Medulla oblongata (tissue), 1 donor: ENCODE measurements around the gene CDH2.
A peak's percentile ranks its signal among the peaks of the same experiment; 100 is the strongest.

Experiments used
- DNase-seq: peaks from one replicate; pipeline ENCODE4 v3.0.0-alpha.2; 2015; ENCODE audit errors: extremely low spot score

Gene CDH2

GRCh38 chr18:28127763-28128658 lies 48.9 kb downstream of the CDH2 start:
- DNase-seq: no peak

DNA sequence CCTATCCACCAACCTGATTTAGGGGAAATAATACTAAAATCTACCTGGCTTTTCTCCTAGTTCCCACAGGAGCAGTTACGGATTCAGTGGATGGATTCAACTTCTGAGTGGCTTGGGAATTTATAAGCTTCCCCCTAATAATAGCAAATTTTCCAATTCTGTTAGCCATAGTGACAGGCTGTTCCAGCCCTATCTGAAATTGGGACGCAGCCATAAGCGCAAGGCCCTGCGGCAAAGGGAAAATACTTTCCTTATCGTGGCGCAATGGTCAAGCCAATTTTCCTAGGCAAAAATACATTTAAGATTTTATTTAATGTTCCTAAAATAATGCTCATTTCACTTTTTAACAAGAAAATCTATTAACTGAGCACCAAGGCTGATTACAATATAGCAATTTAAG lies 49.7 kb downstream of the CDH2 start:
- DNase-seq: no peak

GRCh38 chr18:28126768-28127167 lies 50.2 kb downstream of the CDH2 start:
- no peak for DNase-seq

DNA sequence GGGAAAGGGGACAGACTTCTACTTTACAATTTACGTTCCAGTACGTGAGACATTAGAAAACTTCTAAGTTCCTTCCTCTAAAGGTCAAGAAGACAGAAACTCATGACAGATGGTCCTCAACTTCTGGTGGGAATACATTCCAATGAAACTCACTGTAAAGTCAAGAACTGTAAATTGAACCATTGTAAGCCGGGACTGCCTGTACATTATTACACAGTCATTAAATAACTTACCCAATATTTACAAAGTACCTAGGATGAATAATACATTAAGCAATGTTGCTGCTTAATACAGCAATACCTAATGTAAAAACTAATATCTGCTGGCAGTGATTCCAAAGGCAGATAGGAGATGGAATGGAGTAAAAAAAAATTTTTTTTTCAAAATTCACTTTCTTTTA lies 51.9 kb downstream of the CDH2 start:
- no peak for DNase-seq

DNA sequence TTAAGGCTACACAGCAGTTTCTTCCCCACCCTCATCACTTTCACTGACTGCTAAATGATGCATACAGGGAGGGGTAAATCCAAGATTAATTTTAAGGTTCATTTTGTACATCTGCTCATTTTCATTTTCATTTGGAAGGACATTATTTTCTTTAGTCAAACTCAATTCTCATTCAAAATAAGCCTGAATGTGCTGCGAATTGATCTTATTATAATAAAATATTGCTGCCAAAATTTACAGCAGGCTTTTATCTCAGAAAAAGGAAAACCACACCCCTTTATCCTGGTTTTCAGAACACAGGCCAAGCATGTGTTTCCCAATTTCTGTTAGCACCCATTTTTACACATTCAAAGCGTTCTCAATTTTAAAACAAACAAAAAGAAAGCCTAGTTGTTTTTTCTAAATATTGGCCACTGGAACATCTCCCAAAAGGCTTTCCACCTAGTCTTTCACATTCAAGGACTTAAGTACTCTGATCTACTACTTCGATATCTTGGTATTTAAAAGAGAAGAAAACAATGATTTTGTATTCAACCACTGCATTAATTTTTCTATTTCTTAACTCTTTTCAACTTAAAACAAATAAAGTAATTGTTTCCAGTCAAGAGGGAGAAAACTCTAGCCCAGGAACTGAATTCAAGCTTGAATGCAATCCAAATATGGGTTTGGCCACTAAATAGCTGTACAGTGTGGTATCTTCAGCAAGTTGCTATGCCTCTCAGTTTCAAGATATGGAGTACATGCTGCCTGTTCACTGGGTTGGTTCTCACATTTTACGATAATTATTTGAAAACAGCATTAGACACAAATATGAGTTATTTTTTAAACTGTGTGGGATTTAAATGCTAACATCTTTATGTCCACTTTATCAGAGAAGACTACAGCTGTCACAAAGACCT lies 52.5 kb downstream of the CDH2 start:
- DNase-seq: peak; percentile 21

- peak; percentile 51 for DNase-seq
Measured at GRCh38 chr18:28123401-28124030, 53.4 kb downstream of the CDH2 start.

GRCh38 chr18:28120828-28121515 lies 56.0 kb downstream of the CDH2 start:
- no peak for DNase-seq

- DNase-seq: no peak
Measured at GRCh38 chr18:28116461-28116860, 60.5 kb downstream of the CDH2 start.

GRCh38 chr18:28115149-28115550 lies 61.8 kb downstream of the CDH2 start:
- no peak for DNase-seq

DNA sequence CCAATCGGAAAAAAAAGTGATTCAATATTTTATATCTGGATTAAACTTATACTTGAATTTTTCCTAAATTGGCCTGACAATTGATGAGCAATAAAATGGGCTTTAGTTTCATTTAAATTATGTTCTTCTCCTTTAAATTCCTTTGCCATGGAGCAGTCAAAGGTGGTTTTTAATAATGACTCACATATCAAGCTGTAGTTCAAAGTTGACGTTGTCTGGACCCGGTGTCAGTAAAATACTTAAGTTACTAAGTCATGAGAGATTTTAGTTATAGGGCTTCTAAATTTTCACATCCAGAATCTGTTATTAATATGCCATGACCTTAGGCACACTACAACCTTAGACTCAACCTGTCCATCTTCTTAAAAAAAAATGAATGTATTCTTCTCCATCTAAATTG lies 62.5 kb downstream of the CDH2 start:
- no peak for DNase-seq

- DNase-seq: no peak
Measured at GRCh38 chr18:28113271-28114029, 63.5 kb downstream of the CDH2 start.

DNA sequence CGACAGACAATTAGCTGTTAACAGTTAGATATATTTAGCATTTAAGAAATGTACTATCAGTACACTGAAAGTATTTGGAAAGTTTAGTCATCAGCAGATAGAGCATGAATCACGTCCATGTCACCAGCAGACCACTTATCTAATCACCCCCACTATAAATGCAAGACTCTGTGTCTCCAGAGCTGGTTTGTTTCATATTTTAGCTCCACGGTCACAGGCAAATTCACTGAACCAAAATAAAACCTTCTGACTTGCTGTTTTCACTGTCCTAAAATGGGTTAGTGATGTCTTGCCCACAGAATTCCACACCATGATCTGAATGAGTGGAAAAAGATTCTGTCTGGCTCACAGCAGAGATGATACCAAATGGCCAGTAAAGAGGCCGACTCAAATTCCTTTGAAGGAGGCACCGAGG lies 64.9 kb downstream of the CDH2 start:
- no peak for DNase-seq

- no peak for DNase-seq
Measured at GRCh38 chr18:28110924-28111323, 66.0 kb downstream of the CDH2 start.

GRCh38 chr18:28109781-28110560 lies 67.0 kb downstream of the CDH2 start:
- peak; percentile 31 for DNase-seq

GRCh38 chr18:28108814-28109213 lies 68.1 kb downstream of the CDH2 start:
- no peak for DNase-seq

- DNase-seq: no peak
Measured at GRCh38 chr18:28108254-28108653, 68.7 kb downstream of the CDH2 start.

GRCh38 chr18:28099237-28099636 lies 77.7 kb downstream of the CDH2 start:
- DNase-seq: no peak

GRCh38 chr18:28095631-28096030 lies 81.3 kb downstream of the CDH2 start:
- DNase-seq: no peak

DNA sequence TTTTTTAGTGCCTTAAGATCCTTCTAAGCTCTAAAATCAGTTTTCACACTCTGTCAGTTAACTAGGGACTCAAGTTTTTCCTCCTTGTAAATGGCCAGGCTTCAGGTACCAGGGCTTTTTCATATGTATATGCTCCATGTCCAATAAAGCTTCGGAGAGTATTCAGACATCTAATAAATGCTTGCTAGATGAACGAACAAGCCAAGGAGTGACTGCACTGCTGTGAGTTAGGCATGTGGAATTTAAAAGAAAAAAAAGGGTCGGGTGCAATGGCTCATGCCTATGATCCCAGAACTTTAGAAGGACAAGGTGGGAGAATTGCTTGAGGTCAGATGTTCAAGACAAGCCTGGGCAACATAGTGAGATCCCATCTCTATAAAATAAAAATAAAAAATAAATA lies 81.9 kb downstream of the CDH2 start:
- no peak for DNase-seq

DNA sequence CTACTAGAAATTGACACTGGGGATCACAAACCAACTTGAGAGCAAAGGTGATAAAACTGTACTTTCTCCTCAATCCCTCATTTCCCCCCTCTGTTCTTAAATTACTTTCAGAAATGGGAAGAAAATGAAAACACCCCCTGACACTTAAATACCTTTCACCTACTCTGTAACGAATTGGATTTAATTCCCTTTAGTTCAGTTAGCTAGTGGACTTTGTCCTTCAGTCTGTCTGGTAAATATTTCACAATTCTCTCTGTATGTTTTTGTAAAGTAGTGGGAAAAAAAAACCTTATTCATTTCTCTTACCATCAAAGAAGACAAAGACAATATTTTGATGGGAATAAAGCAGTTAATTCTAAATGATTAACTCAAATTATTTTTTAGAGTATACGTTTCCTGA lies 85.7 kb downstream of the CDH2 start:
- DNase-seq: no peak
